ENCODE data around the gene RIOX2.

- no peak for TF ChIP-seq EZH2 (IDR thresholded peaks at IDR 0.05; ENCODE audit: borderline replicate concordance, low read length)
- no peak for TF ChIP-seq CTCF (IDR thresholded peaks at IDR 0.05; ENCODE audit: low read length)
These were observed 32.8 kb downstream of the RIOX2 start for GRCh38 chr3:97939401-97939800.

Measured in OCI-LY1 (cell line).